Loucy (cell line): ENCODE results near the gene MARK3.

Experiments used
- H2AFZ ChIP-seq: fragments of 200-600 bp; sonication (generic); 2 replicates; pipeline ENCODE4 v1.6.0; 2016; ENCODE audit warnings: antibody characterized with exemption, mild to moderate bottlenecking, low read length, moderate library complexity
- H3F3A ChIP-seq: fragments of 200-600 bp; 2 replicates; pipeline ENCODE4 v1.6.0; 2016; ENCODE audit warnings: antibody characterized with exemption, low read depth, mild to moderate bottlenecking
- H3K27me3 ChIP-seq: fragments of 200-600 bp; sonication (generic); 2 replicates; pipeline ENCODE4 v1.6.1; 2014; ENCODE audit warnings: low read length, mild to moderate bottlenecking; ENCODE audit not compliant: insufficient read depth, poor library complexity, severe bottlenecking
- H3K36me3 ChIP-seq: fragments of 200-600 bp; sonication (generic); 2 replicates; pipeline ENCODE4 v1.6.1; 2016; ENCODE audit warnings: low read length; ENCODE audit not compliant: insufficient read depth
- H3K4me1 ChIP-seq: fragments of 200-600 bp; sonication (generic); 2 replicates; pipeline ENCODE4 v1.5.1; 2014; ENCODE audit warnings: low read length, mild to moderate bottlenecking; ENCODE audit not compliant: insufficient read depth, poor library complexity, severe bottlenecking
- H3K4me2 ChIP-seq: fragments of 200-600 bp; sonication (generic); 2 replicates; pipeline ENCODE4 v1.6.0; 2014; ENCODE audit warnings: antibody characterized with exemption, low read length, low read depth, mild to moderate bottlenecking; ENCODE audit not compliant: poor library complexity, severe bottlenecking
- H3K4me3 ChIP-seq: fragments of 200-600 bp; sonication (generic); 2 replicates; pipeline ENCODE4 v1.5.1; 2014; ENCODE audit warnings: low read length, mild to moderate bottlenecking, mixed read lengths; ENCODE audit not compliant: poor library complexity, severe bottlenecking
- H3K79me2 ChIP-seq: fragments of 200-600 bp; sonication (generic); 2 replicates; pipeline ENCODE4 v1.6.1; 2014; ENCODE audit warnings: low read length; ENCODE audit not compliant: insufficient read depth
- H3K9ac ChIP-seq: fragments of 200-600 bp; sonication (generic); 2 replicates; pipeline ENCODE4 v1.6.0; 2014; ENCODE audit warnings: mild to moderate bottlenecking, low read depth, low read length, moderate library complexity; ENCODE audit not compliant: poor library complexity, severe bottlenecking
- H3K9me2 ChIP-seq: fragments of 200-600 bp; sonication (generic); replicated peaks from 2 replicates; pipeline ENCODE4 v1.6.1; 2016; ENCODE audit warnings: low read depth, low read length, mixed read lengths
- H3K9me3 ChIP-seq: fragments of 200-600 bp; sonication (generic); 2 replicates; pipeline ENCODE4 v1.6.1; 2014; ENCODE audit warnings: mild to moderate bottlenecking, antibody characterized with exemption, low read length, low read depth; ENCODE audit not compliant: insufficient read depth
- H4K20me1 ChIP-seq: fragments of 200-600 bp; sonication (generic); 2 replicates; pipeline ENCODE4 v1.6.0; 2014; ENCODE audit warnings: antibody characterized with exemption, low read length, mild to moderate bottlenecking; ENCODE audit not compliant: insufficient read depth, poor library complexity, severe bottlenecking
- CTCF ChIP-seq: fragments of 200-600 bp; sonication (generic); conservative IDR thresholded peaks from 2 replicates; pipeline ENCODE4 v1.5.1; 2014; ENCODE audit warnings: mild to moderate bottlenecking, antibody characterized with exemption, low read length
- EZH2phosphoT487 ChIP-seq: fragments of 200-600 bp; IDR thresholded peaks from 2 replicates; pipeline ENCODE4 v1.6.1; 2018; ENCODE audit warnings: antibody characterized with exemption, mild to moderate bottlenecking, moderate library complexity, borderline replicate concordance

MARK3 gene

GRCh38 chr14:103545219-103545914 lies 160.2 kb downstream of the MARK3 start:
- no peak overlapping the region for H3K9ac ChIP-seq

GRCh38 chr14:103545915-103546651 lies 160.9 kb downstream of the MARK3 start:
- Histone ChIP-seq H3K27me3 (no peaks in the 10 kb centered on the region), H3K9ac (no peak overlapping the region), H3K4me3 (no peak overlapping the region), H3K4me1 (no peaks in the 10 kb centered on the region), H3K36me3 (no peaks in the 10 kb centered on the region), H3F3A (no peaks in the 10 kb centered on the region), H3K4me2 (no peak overlapping the region), H3K9me2 (no peaks in the 10 kb centered on the region), H3K79me2 (no peaks in the 10 kb centered on the region), H4K20me1 (no peaks in the 10 kb centered on the region), H3K9me3 (no peaks in the 10 kb centered on the region), H2AFZ (no peak overlapping the region)
- no peak for TF ChIP-seq EZH2phosphoT487
- TF ChIP-seq CTCF, result no peak

More at GRCh38 chr14:103545219-103545914, 160.2 kb downstream of the MARK3 start:
- TF ChIP-seq CTCF (no peak), EZH2phosphoT487 (no peak)
- Histone ChIP-seq H3K4me2 (no peak overlapping the region), H3K4me3 (no peak overlapping the region), H3K4me1 (no peaks in the 10 kb centered on the region), H3K9me2 (no peaks in the 10 kb centered on the region), H2AFZ (no peak overlapping the region), H3K9me3 (no peaks in the 10 kb centered on the region), H3F3A (no peaks in the 10 kb centered on the region), H3K27me3 (no peaks in the 10 kb centered on the region), H4K20me1 (no peaks in the 10 kb centered on the region), H3K79me2 (no peaks in the 10 kb centered on the region), H3K36me3 (no peaks in the 10 kb centered on the region)

- Histone ChIP-seq H4K20me1 (no peaks in the 10 kb centered on the region), H3K4me2 (no peak overlapping the region)
- TF ChIP-seq EZH2phosphoT487, result no peak
- peak; percentile 93 for TF ChIP-seq CTCF
Measured at GRCh38 chr14:103546652-103547454, 161.6 kb downstream of the MARK3 start.

More at GRCh38 chr14:103546652-103547454, 161.6 kb downstream of the MARK3 start:
- Histone ChIP-seq H3K27me3 (no peaks in the 10 kb centered on the region), H3K9ac (no peak overlapping the region), H2AFZ (no peak overlapping the region), H3K79me2 (no peaks in the 10 kb centered on the region), H3K9me3 (no peaks in the 10 kb centered on the region), H3K4me1 (no peaks in the 10 kb centered on the region), H3F3A (no peaks in the 10 kb centered on the region), H3K36me3 (no peaks in the 10 kb centered on the region), H3K4me3 (no peak overlapping the region), H3K9me2 (no peaks in the 10 kb centered on the region)
